ENCODE results near the gene PFDN1.

Gene PFDN1

GRCh38 chr5:140232731-140233130, 70.2 kb downstream of the PFDN1 start:
- Histone ChIP-seq H3K4me3 (ENCODE audit: insufficient read depth, low read depth, low read length) (no peak overlapping the region), H3K4me1 (ENCODE audit: control insufficient read depth, insufficient read depth, low read length) (no peaks in the 10 kb centered on the region), H3K36me3 (ENCODE audit: control insufficient read depth, insufficient read depth, low read length) (no peaks in the 10 kb centered on the region), H3K27ac (ENCODE audit: insufficient read depth, low read depth, low read length, poor library complexity, severe bottlenecking) (no peak overlapping the region), H3K27me3 (ENCODE audit: control insufficient read depth, insufficient read depth, low read length, poor library complexity, severe bottlenecking) (no peaks in the 10 kb centered on the region), H3K9me3 (ENCODE audit: control insufficient read depth, low read length) (no peaks in the 10 kb centered on the region)
- 88 to 95% methylated on average over 1 of the region's 1 CpG for WGBS, 2 experiments

GRCh38 chr5:140230373-140230772, 72.5 kb downstream of the PFDN1 start:
- Histone ChIP-seq H3K4me3 (ENCODE audit: insufficient read depth, low read depth, low read length) (no peak overlapping the region), H3K36me3 (ENCODE audit: control insufficient read depth, insufficient read depth, low read length) (no peaks in the 10 kb centered on the region), H3K4me1 (ENCODE audit: control insufficient read depth, insufficient read depth, low read length) (no peaks in the 10 kb centered on the region), H3K9me3 (ENCODE audit: control insufficient read depth, low read length) (no peaks in the 10 kb centered on the region), H3K27ac (ENCODE audit: insufficient read depth, low read depth, low read length, poor library complexity, severe bottlenecking) (no peak overlapping the region), H3K27me3 (ENCODE audit: control insufficient read depth, insufficient read depth, low read length, poor library complexity, severe bottlenecking) (no peaks in the 10 kb centered on the region)
- 100% methylated on average over 1 of the region's 1 CpG for WGBS, 2 experiments

DNA sequence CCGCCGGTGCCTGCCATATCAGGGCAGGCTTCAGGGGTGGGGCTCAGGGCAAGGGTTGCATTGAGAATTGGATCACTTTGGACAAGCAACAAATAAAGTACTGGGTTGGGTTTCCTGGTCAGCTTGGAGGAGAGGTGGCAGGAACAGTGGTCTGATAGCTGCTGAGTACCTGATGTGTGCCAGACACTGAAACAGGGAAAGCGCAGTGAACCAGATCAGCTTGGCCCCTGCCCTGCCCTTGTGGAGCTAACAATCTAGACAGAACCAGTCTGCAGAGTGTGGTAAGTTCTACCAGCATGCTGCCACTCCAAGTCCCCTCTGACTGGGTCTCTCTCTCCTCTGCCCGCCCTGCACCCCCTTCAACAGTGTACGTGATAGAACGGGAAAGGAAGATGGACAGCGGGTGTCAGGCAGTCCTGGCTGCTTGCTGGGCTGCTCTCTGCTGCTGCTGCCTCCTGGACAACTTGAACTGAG, 74.5 kb downstream of the PFDN1 start:
- H3K4me1 ChIP-seq (ENCODE audit: control insufficient read depth, insufficient read depth, low read length) = no peaks in the 10 kb centered on the region
- H3K9me3 ChIP-seq (ENCODE audit: control insufficient read depth, low read length) = no peaks in the 10 kb centered on the region
- H3K36me3 ChIP-seq (ENCODE audit: control insufficient read depth, insufficient read depth, low read length) = no peaks in the 10 kb centered on the region
- no peak overlapping the region for H3K27ac ChIP-seq (ENCODE audit: insufficient read depth, low read depth, low read length, poor library complexity, severe bottlenecking)
- 92 to 93% methylated on average over 7 of the region's 7 CpGs for WGBS, 2 experiments
- H3K4me3 ChIP-seq (ENCODE audit: insufficient read depth, low read depth, low read length) = no peak overlapping the region
- H3K27me3 ChIP-seq (ENCODE audit: control insufficient read depth, insufficient read depth, low read length, poor library complexity, severe bottlenecking) = no peaks in the 10 kb centered on the region

GRCh38 chr5:140227046-140227445, 75.9 kb downstream of the PFDN1 start:
- no peak overlapping the region for H3K27ac ChIP-seq (ENCODE audit: insufficient read depth, low read depth, low read length, poor library complexity, severe bottlenecking)
- H3K4me1 ChIP-seq (ENCODE audit: control insufficient read depth, insufficient read depth, low read length) = no peaks in the 10 kb centered on the region
- no peaks in the 10 kb centered on the region for H3K36me3 ChIP-seq (ENCODE audit: control insufficient read depth, insufficient read depth, low read length)
- WGBS, 2 experiments = 91 to 96% methylated on average over 2 of the region's 2 CpGs
- H3K9me3 ChIP-seq (ENCODE audit: control insufficient read depth, low read length) = no peaks in the 10 kb centered on the region
- H3K27me3 ChIP-seq (ENCODE audit: control insufficient read depth, insufficient read depth, low read length, poor library complexity, severe bottlenecking) = no peaks in the 10 kb centered on the region
- H3K4me3 ChIP-seq (ENCODE audit: insufficient read depth, low read depth, low read length) = no peak overlapping the region

- H3K4me1 ChIP-seq (ENCODE audit: control insufficient read depth, insufficient read depth, low read length) = peaks cover 4% of the 10 kb centered on the region
- H3K9me3 ChIP-seq (ENCODE audit: control insufficient read depth, low read length) = no peaks in the 10 kb centered on the region
- H3K27me3 ChIP-seq (ENCODE audit: control insufficient read depth, insufficient read depth, low read length, poor library complexity, severe bottlenecking) = no peaks in the 10 kb centered on the region
- H3K36me3 ChIP-seq (ENCODE audit: control insufficient read depth, insufficient read depth, low read length) = no peaks in the 10 kb centered on the region
- H3K27ac ChIP-seq (ENCODE audit: insufficient read depth, low read depth, low read length, poor library complexity, severe bottlenecking) = no peak overlapping the region
- H3K4me3 ChIP-seq (ENCODE audit: insufficient read depth, low read depth, low read length) = no peak overlapping the region
- 77% methylated on average over 3 of the region's 3 CpGs for WGBS, 2 experiments
Observed at GRCh38 chr5:140225396-140225795, 77.5 kb downstream of the PFDN1 start.

DNA sequence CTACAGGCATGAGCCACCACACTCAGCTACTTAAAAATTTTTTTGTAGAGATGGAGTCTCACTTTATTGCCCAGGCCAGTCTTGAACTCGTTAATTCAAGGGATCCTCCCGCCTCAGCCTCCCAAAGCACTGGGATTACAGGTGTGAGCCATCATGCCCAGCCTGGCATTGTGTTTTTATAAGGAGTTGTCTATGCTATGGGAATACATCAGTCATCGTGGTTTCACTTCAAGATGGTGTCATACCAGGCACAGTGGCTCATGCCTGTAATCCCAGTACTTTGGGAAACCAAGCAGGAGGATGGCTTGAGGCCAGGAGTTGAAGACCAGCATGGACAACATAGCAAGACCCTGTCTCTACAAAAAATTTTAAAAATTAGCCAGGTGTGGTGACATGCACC, 78.2 kb downstream of the PFDN1 start:
- no peak overlapping the region for H3K27ac ChIP-seq (ENCODE audit: insufficient read depth, low read depth, low read length, poor library complexity, severe bottlenecking)
- no peaks in the 10 kb centered on the region for H3K9me3 ChIP-seq (ENCODE audit: control insufficient read depth, low read length)
- 93 to 94% methylated on average over 3 of the region's 3 CpGs for WGBS, 2 experiments
- peaks cover 6% of the 10 kb centered on the region for H3K4me1 ChIP-seq (ENCODE audit: control insufficient read depth, insufficient read depth, low read length)
- H3K4me3 ChIP-seq (ENCODE audit: insufficient read depth, low read depth, low read length) = no peak overlapping the region
- no peaks in the 10 kb centered on the region for H3K36me3 ChIP-seq (ENCODE audit: control insufficient read depth, insufficient read depth, low read length)
- H3K27me3 ChIP-seq (ENCODE audit: control insufficient read depth, insufficient read depth, low read length, poor library complexity, severe bottlenecking) = no peaks in the 10 kb centered on the region

GRCh38 chr5:140223567-140223966, 79.3 kb downstream of the PFDN1 start:
- 85 to 92% methylated on average over 3 of the region's 3 CpGs for WGBS, 2 experiments
- H3K4me1 ChIP-seq (ENCODE audit: control insufficient read depth, insufficient read depth, low read length) = peaks cover 10% of the 10 kb centered on the region
- H3K4me3 ChIP-seq (ENCODE audit: insufficient read depth, low read depth, low read length) = no peak overlapping the region
- no peaks in the 10 kb centered on the region for H3K27me3 ChIP-seq (ENCODE audit: control insufficient read depth, insufficient read depth, low read length, poor library complexity, severe bottlenecking)
- no peaks in the 10 kb centered on the region for H3K9me3 ChIP-seq (ENCODE audit: control insufficient read depth, low read length)
- no peak overlapping the region for H3K27ac ChIP-seq (ENCODE audit: insufficient read depth, low read depth, low read length, poor library complexity, severe bottlenecking)
- no peaks in the 10 kb centered on the region for H3K36me3 ChIP-seq (ENCODE audit: control insufficient read depth, insufficient read depth, low read length)

GRCh38 chr5:140222416-140222815, 80.5 kb downstream of the PFDN1 start:
- Histone ChIP-seq H3K9me3 (ENCODE audit: control insufficient read depth, low read length) (no peaks in the 10 kb centered on the region), H3K4me3 (ENCODE audit: insufficient read depth, low read depth, low read length) (no peak overlapping the region), H3K27me3 (ENCODE audit: control insufficient read depth, insufficient read depth, low read length, poor library complexity, severe bottlenecking) (no peaks in the 10 kb centered on the region), H3K4me1 (ENCODE audit: control insufficient read depth, insufficient read depth, low read length) (peaks cover 10% of the 10 kb centered on the region), H3K27ac (ENCODE audit: insufficient read depth, low read depth, low read length, poor library complexity, severe bottlenecking) (no peak overlapping the region), H3K36me3 (ENCODE audit: control insufficient read depth, insufficient read depth, low read length) (no peaks in the 10 kb centered on the region)
- 94 to 100% methylated on average over 1 of the region's 1 CpG for WGBS, 2 experiments

- no peak overlapping the region for H3K27ac ChIP-seq (ENCODE audit: insufficient read depth, low read depth, low read length, poor library complexity, severe bottlenecking)
- WGBS, 2 experiments = 95 to 98% methylated on average over 5 of the region's 5 CpGs
- no peaks in the 10 kb centered on the region for H3K27me3 ChIP-seq (ENCODE audit: control insufficient read depth, insufficient read depth, low read length, poor library complexity, severe bottlenecking)
- no peaks in the 10 kb centered on the region for H3K9me3 ChIP-seq (ENCODE audit: control insufficient read depth, low read length)
- H3K36me3 ChIP-seq (ENCODE audit: control insufficient read depth, insufficient read depth, low read length) = no peaks in the 10 kb centered on the region
- H3K4me3 ChIP-seq (ENCODE audit: insufficient read depth, low read depth, low read length) = no peak overlapping the region
- peaks cover 10% of the 10 kb centered on the region for H3K4me1 ChIP-seq (ENCODE audit: control insufficient read depth, insufficient read depth, low read length)
Observed at GRCh38 chr5:140221697-140222223, 81.1 kb downstream of the PFDN1 start.

DNA sequence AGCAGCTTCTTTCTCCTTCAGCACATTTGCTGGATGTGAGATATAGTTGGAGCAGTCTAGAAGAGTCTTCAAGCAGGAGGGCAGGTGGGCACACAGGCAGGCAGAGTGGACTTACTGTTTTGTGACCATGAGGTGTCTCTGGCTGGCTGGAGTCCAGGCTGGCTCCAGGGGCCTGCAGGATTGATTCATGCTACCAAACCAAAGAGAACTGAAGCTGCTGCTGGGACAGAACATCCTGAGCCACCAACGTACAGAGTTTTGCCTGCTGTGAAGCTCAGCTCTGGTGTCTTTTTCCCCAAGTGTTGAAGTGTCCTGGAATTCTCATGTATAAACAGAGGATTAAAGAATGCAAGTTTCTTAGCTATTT, 82.2 kb downstream of the PFDN1 start:
- Histone ChIP-seq H3K4me3 (ENCODE audit: insufficient read depth, low read depth, low read length) (no peak overlapping the region), H3K4me1 (ENCODE audit: control insufficient read depth, insufficient read depth, low read length) (peaks cover 10% of the 10 kb centered on the region), H3K9me3 (ENCODE audit: control insufficient read depth, low read length) (no peaks in the 10 kb centered on the region), H3K36me3 (ENCODE audit: control insufficient read depth, insufficient read depth, low read length) (no peaks in the 10 kb centered on the region), H3K27me3 (ENCODE audit: control insufficient read depth, insufficient read depth, low read length, poor library complexity, severe bottlenecking) (no peaks in the 10 kb centered on the region), H3K27ac (ENCODE audit: insufficient read depth, low read depth, low read length, poor library complexity, severe bottlenecking) (no peak overlapping the region)
- 68 to 69% methylated on average over 1 of the region's 1 CpG for WGBS, 2 experiments
